T-cell (primary cell): Measurements from ENCODE around the gene SREBF2. TPM values are rescaled to one million over a fixed set of nuclear protein-coding genes. Genes with fewer than 3 reads are reported as not detected.

Experiments used
- total RNA-seq, 35 experiments: library from RNA in 6 of 35; stranded (reverse) in 6 of 35; fragments of 120-200 nt in 1 of 35; gene quantifications; one replicate each; pipeline versions ENCODE4 v1.2.1 to v1.2.4 and lab custom pipeline; 2013 to 2026

The SREBF2 gene
- total RNA-seq, 5 donors from 2014 or later (not counting 1 experiment from before 2014, with no cell fraction given) = 71.9 to 128 (median 112) TPM

Other genes starting within 250 kb of the SREBF2 start
- gene PMM1, start 243.3 kb upstream of the SREBF2 start, total RNA-seq = 10 to 100 TPM; 22.6 to 39.7 (median 33.4) TPM
- gene DESI1, start 212.1 kb upstream of the SREBF2 start, total RNA-seq = 10 to 100 TPM; 19.9 to 31.3 (median 28.7) TPM
- 100 to 1,000 TPM; 159 to 174 (median 168) TPM for gene XRCC6, start 211.8 kb upstream of the SREBF2 start, total RNA-seq
- 100 to 1,000 TPM; 108 to 145 (median 122) TPM for gene SNU13, start 144.2 kb upstream of the SREBF2 start, total RNA-seq
- gene MEI1, start 133.6 kb upstream of the SREBF2 start, total RNA-seq = 10 to 100 TPM; 52.7 to 89.2 (median 72.9) TPM
- 10 to 100 TPM; 14.4 to 21.7 (median 16.7) TPM for gene CCDC134, start 32.4 kb upstream of the SREBF2 start, total RNA-seq
- 1 to 10 TPM in 1 of 5 donors, under 1 TPM in 3, not detected in 1; 0.56 to 1.2 (median 0.75) TPM for gene SHISA8, start 82.0 kb downstream of the SREBF2 start, total RNA-seq
- 10 to 100 TPM; 11.4 to 22.5 (median 15.4) TPM for gene TNFRSF13C, start 93.7 kb downstream of the SREBF2 start, total RNA-seq
- gene CENPM, start 114.0 kb downstream of the SREBF2 start, total RNA-seq = 10 to 100 TPM in 2 of 5 donors, 1 to 10 TPM in 3; 5.1 to 16.7 (median 7.9) TPM
- gene SEPTIN3, start 136.3 kb downstream of the SREBF2 start, total RNA-seq = under 1 TPM; 0.10 to 0.30 (median 0.23) TPM
- gene WBP2NL, start 165.7 kb downstream of the SREBF2 start, total RNA-seq = 1 to 10 TPM; 1.5 to 2.8 (median 2.2) TPM
- 10 to 100 TPM in 3 of 5 donors, 1 to 10 TPM in 2; 6.9 to 14.3 (median 11.6) TPM for gene NAGA, start 237.7 kb downstream of the SREBF2 start, total RNA-seq
- 1 to 10 TPM in 3 of 5 donors, under 1 TPM in 2; 0.83 to 2.0 (median 1.5) TPM for gene PHETA2, start 241.1 kb downstream of the SREBF2 start, total RNA-seq
- 100 to 1,000 TPM; 101 to 176 (median 114) TPM for gene SMDT1, start 246.6 kb downstream of the SREBF2 start, total RNA-seq